ENCODE results near the gene PRUNE1. TPM values are rescaled to one million over a fixed set of nuclear protein-coding genes. Genes with fewer than 3 reads are reported as not detected.

The PRUNE1 gene
- total RNA-seq, 1 donor from 2014 or later = 12.2 TPM

Other genes starting within 250 kb of the PRUNE1 start
- 25.1 TPM for gene CTSS, start 242.7 kb upstream of the PRUNE1 start, total RNA-seq
- gene CTSK, start 200.2 kb upstream of the PRUNE1 start, total RNA-seq = 2.4 TPM
- gene ARNT, start 131.8 kb upstream of the PRUNE1 start, total RNA-seq = 26.1 TPM
- not detected for gene CTXND2, start 121.3 kb upstream of the PRUNE1 start, total RNA-seq
- gene SETDB1, start 82.1 kb upstream of the PRUNE1 start, total RNA-seq = 14.0 TPM
- 425 TPM for gene CERS2, start 33.6 kb upstream of the PRUNE1 start, total RNA-seq
- gene ANXA9, start 26.2 kb upstream of the PRUNE1 start, total RNA-seq = 9.3 TPM
- gene MINDY1, start 1.5 kb upstream of the PRUNE1 start, total RNA-seq = 23.3 TPM
- 1.6 TPM for gene BNIPL, start 28.1 kb downstream of the PRUNE1 start, total RNA-seq
- gene C1orf56, start 39.3 kb downstream of the PRUNE1 start, total RNA-seq = 4.3 TPM
- gene CDC42SE1, start 51.2 kb downstream of the PRUNE1 start, total RNA-seq = 21.0 TPM
- 0.28 TPM for gene MLLT11, start 51.9 kb downstream of the PRUNE1 start, total RNA-seq
- 6.2 TPM for gene GABPB2, start 62.3 kb downstream of the PRUNE1 start, total RNA-seq
- 6.4 TPM for gene SEMA6C, start 138.2 kb downstream of the PRUNE1 start, total RNA-seq
- 0.96 TPM for gene TNFAIP8L2, start 148.2 kb downstream of the PRUNE1 start, total RNA-seq
- gene LYSMD1, start 157.5 kb downstream of the PRUNE1 start, total RNA-seq = 3.9 TPM
- gene SCNM1, start 157.7 kb downstream of the PRUNE1 start, total RNA-seq = 9.4 TPM
- 0.33 TPM for gene TMOD4, start 167.5 kb downstream of the PRUNE1 start, total RNA-seq
- gene VPS72, start 181.7 kb downstream of the PRUNE1 start, total RNA-seq = 14.4 TPM
- gene PIP5K1A, start 190.1 kb downstream of the PRUNE1 start, total RNA-seq = 12.0 TPM
- gene PSMD4, start 246.3 kb downstream of the PRUNE1 start, total RNA-seq = 80.6 TPM